Measurements from ENCODE around the gene NHLH1.

- TF ChIP-seq CTCF (IDR thresholded peaks at IDR 0.05) (no peak), USF2 (CRISPR knock-in tag; IDR thresholded peaks at IDR 0.05) (no peak), FOXP4 (CRISPR knock-in tag; IDR thresholded peaks at IDR 0.05) (no peak), ATF3 (CRISPR knock-in tag; conservative IDR thresholded peaks at IDR 0.05) (no peak), USF1 (CRISPR knock-in tag; IDR thresholded peaks at IDR 0.05) (no peak), CBFB (CRISPR knock-in tag; IDR thresholded peaks at IDR 0.05; ENCODE audit: low read depth) (no peak), ZNF512 (CRISPR knock-in tag; IDR thresholded peaks at IDR 0.05; ENCODE audit: borderline replicate concordance) (no peak), NFYB (CRISPR knock-in tag; conservative IDR thresholded peaks at IDR 0.05; ENCODE audit: low read depth) (no peak), ELF4 (CRISPR knock-in tag; IDR thresholded peaks at IDR 0.05; ENCODE audit: low read depth) (no peak), ZNF281 (CRISPR knock-in tag; IDR thresholded peaks at IDR 0.05) (no peak), CREM (CRISPR knock-in tag; IDR thresholded peaks at IDR 0.05) (no peak), FOXP1 (CRISPR knock-in tag; IDR thresholded peaks at IDR 0.05; ENCODE audit: borderline replicate concordance) (no peak), NR1H2 (CRISPR knock-in tag; IDR thresholded peaks at IDR 0.05) (no peak), NR3C1 (CRISPR knock-in tag; conservative IDR thresholded peaks at IDR 0.05; ENCODE audit: low read depth) (no peak)
Measured at GRCh38 chr1:160358073-160358472, 8.8 kb upstream of the NHLH1 start.

All from WTC11 (cell line).